Left lobe of liver (tissue), 2 donors: Measurements from ENCODE around the gene SIPA1L3. TPM values are rescaled to one million over a fixed set of nuclear protein-coding genes. Genes with fewer than 3 reads are reported as not detected.
A peak's percentile ranks its signal among the peaks of the same experiment; 100 is the strongest.

Experiments
- ATAC-seq: fragments of 200-7000 bp; cut with Tn5 transposase; one replicate; pipeline ENCODE4 v1.9.1; 2020; ENCODE audit warnings: mild to moderate bottlenecking, moderate library complexity
- DNase-seq: peaks from one replicate; pipeline ENCODE4 v3.0.0-alpha.2; 2020; ENCODE audit warnings: low spot score
- total RNA-seq: library from RNA; stranded (reverse); gene quantifications from one replicate; pipeline ENCODE4 v1.2.1, GENCODE V29; 2021
- donor health status: DM: no; HTN: no; CAD: no; lungs with moderate emphysema.
- donor health status: DM: no; HTN: yes; CAD: no.

Gene SIPA1L3
- total RNA-seq, 1 donor from 2014 or later: 12.9 TPM

DNA sequence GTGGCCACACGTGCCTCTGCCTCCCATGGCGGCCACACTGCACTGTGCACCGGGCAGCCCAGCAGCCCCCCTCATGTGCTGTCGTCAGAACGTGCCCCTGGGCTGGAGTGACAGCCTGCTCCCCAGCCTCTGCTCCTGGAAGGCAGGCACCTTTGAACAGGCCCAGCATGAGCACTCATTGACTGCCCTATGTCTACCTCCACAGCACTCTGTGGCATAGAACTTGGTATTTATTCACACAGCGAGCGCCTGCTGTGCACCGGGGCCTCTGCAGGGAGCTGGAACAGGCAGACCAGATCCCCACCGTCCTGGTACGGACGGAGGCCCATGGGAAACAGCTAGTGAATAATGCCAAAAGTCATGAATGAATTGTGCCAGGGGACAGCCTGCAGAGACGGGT is 263.3 kb downstream of the SIPA1L3 start:
- no peak for ATAC-seq
- DNase-seq: no peak

DNA sequence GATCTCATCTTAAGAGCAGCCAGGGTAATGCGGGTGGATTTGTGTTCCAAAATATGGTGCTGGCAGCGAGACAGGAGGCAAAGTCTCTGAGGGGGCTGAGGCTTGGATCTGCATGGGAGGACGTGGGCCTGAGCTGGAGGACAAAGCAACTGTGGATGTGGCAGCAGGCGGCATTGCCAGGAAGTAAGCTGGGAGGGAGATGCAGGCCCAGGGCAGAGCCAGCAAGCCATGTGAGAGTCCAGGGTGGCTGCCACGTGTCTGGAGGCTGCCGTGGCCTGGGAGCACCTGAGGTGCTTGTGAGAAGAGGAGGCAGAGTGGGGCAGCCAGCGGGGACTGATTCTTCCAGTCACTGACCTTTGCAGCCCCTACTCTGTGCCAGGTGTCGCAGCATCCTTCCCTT is 265.0 kb downstream of the SIPA1L3 start:
- no peak for ATAC-seq
- DNase-seq: no peak

DNA sequence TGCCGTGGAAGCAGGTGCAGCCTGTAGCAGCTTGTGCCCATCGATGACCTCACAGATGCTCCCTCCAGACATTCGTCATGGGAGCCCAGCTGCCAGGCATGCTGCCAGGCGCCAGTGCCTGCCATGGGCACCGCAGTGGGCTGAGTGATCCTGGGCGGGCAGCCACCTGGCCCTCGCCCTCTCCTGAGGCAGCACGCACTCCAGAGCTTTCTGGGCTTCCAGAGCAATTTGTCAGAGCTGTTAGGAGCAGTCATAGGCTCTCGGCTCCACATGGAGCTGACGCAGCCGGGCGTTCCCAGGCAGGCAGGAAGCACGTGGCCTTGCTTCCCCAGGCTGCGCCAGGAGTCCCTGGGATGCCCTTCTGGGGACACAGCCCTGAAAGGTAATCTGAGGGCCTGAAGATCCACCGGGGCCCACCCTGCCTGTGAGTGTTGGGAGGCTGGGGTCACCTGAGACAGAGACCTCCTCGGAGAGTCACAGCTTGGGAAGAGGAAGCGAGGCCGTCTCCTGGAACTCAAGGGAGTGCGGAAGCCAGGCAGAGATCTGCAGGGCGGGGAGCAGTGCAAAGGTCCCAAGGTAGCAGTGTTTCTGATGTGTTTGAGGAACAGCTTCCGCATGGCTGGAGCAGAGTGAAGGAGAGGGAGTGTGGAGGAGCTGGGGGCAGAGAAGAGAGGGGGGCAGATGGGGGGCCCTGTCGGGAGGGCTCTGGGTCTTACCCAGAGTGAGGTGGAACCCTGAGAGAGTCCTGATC is 266.5 kb downstream of the SIPA1L3 start:
- DNase-seq: no peak
- peak; percentile 19 for ATAC-seq

DNA sequence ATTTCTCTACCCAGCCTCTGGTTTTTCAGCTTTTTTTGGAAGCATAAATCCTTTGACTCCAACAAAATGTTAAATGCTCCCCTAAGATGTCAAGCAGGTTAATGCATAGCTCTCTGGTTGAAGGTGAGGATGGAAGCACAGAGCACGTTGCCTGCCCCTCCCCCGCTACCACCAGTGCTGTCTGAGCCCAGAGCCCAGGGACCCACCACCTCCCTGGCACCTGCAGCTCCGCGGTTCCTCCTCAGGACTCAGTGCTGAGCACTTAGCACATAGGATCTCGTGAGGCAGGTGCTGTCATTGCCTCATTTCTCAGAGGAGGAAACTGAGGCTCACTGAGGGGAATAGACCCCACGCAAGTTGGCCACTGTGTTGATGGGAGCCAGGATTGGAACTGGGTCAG is 268.4 kb downstream of the SIPA1L3 start:
- ATAC-seq (no peak), DNase-seq (no peak)

DNA sequence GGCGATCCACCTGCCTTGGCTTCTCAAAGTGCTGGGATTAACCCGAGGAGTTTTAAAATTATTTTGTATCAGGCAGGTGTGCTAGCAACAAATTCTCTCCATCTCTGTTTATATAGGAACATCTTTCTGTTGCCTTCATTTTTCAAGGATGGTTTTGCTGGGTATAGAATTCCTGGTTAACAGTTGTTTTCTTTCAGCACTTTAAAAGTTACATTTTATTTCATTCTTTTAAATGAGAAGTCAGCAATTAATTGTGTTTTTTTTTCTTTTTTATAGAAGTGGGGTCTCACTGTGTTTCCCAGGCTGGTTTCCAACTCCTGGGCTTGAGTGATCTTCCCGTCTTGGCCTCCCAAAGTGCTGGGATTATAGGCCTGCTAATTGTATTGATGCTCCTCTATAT is 273.1 kb downstream of the SIPA1L3 start:
- ATAC-seq (no peak), DNase-seq (no peak)

DNA sequence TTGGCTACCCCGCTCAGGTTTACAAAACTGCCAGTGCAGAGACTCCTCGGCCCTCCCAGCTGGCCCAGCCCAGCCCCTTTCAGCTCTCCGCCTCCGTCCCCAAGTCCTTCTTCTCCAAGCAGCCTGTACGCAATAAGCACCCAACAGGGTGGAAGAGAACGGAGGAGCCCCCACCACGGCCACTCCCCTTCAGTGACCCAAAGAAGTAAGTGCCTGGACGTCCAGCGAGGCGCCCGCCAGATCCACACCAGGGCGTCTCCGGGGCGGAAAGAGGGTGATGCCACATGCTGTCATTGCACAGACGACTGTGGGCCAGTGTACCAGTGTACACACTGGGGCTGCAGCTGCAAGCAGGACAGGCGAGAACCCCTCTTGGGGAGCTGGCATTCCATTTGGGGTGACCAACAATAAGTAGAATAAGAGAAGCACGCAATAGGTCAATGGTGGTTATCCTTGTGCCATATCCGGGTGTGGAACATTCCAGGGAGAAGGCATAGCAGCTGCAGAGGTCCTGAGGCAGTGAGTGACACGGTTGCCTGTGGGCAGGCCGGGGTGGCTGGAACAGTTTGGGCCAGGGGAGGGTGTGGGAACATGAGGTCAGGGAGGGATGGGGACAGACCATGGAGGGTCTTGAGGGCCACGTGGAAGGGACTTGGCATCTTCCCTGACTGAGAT is 275.7 kb downstream of the SIPA1L3 start:
- ATAC-seq (no peak), DNase-seq (no peak)

DNA sequence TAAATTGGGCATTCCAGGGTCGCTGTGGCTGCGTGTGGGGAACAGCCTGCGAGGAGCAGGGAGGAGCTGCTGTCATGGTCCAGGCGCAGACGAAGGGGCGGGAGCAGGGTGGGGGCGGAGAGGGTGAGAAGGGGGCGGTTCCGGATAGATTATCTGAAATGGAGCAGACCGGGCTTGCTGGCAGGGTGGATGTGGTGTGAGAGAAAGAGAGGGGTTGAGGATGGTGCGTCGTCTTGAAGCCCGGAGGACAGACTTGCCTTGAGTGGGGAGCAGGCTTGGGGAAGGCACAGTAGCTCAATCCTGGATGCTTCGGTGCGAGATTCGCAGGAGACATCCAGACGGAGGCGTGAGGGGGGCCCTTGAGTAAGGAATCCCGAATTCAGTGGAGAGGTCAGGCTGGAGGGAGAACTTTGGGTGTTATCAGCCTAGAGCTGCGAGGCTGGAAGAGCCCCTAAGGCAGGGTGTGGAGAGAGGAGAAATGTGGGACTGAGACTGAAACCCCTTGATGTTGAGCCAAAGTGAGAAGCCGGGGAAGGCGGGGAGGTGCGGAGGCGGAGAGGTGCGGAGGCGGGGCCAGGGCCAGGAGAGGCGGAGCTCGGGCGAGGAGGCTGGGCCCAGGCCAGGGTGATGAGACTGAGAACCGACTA is 276.4 kb downstream of the SIPA1L3 start:
- DNase-seq: no peak
- ATAC-seq: no peak

DNA sequence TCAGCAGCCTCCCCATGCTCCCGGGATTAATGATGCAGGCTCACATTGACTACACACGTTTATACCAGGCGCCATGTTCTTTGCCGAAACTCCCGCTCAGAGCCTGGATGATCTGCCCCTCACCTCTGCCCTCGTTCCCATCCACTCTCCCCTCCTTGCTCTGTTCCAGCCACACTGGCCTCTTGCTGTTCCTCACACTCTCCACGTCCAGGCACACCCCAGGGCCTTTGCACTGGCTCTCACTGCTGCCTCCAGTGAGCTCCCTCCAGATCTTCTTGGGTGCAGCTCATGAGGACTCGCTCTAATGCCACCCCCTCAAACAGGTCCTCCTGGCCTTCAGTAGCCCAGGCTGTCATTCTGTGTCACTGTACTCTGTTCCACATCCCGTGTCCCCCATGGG is 277.8 kb downstream of the SIPA1L3 start:
- ATAC-seq (no peak), DNase-seq (no peak)

DNA sequence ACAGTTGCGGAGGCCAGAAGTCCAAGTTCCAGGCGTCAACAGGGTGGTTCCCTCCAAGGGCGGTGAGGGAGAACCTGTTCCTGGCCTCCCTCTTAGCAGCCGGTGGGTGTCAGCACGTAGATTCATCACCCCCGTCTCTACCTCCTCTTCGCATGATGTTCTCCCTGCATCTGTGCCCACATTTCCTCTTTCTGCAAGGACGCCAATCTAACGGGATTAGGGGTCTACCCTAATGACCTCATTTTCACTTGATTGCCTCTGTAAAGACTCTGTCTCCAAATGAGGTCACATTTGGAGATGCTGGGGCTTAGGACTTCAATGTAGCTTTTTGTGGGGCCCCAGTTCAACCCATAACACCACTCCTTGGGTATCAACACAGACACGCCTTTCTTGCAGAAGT is 278.6 kb downstream of the SIPA1L3 start:
- DNase-seq: no peak
- ATAC-seq: no peak

DNA sequence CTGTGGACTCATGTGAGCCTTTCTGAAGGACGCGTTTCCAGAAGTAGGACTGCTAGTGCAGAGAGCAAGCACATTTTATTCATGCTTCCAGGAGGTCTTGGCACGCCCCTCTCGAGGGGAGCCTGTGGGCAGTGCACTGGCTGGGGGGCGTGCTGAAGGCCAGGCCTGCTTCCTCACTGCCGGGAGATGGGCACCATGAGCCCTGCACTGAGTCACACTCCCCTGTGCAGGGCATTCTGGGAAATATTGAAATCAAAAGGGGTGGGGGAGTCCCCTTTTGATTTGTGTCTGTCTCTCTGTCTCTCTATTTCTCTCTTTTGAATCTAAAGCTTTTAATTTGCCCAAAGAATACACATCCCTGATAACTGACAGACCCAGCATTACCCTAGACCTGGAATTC is 283.1 kb downstream of the SIPA1L3 start:
- no peak for ATAC-seq
- no peak for DNase-seq

DNA sequence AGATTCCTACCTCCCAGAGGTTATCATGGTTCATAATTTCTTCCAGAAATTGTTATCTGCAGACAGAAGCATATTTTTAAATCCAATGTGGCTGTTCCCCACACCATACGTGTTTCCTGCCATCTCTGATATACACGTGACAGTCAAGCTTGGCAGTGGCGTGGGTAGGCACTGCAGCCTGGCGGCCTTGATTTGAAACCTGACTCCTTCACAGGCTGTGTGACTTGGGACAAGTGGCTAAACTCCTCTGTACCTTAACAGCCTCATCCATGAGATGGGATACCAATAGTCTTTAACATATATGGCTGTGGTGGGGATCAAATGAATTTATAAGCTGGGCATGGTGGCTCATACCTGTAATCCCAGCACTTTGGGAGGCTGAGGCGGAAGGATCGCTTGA is 283.8 kb downstream of the SIPA1L3 start:
- no peak for DNase-seq
- no peak for ATAC-seq

DNA sequence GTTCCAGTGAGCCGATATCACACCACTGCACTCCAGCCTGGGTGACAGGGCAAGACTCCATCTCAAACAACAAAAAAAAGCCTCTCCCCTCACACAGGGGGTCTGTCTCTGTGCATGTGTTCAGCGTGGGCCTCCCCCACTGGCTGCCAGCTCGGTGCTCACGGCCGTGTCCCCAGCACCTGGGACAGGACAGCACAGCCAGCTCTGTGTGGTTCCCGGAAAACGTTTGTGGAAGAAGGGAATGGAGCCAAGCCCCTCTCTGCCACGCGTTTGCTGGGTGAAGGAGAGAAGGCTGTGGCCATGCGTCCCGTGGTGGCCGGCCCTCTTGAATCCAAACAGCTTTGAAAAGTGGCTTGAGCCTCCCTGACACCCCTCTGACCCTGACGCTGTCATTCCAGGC is 284.7 kb downstream of the SIPA1L3 start:
- ATAC-seq: no peak
- no peak for DNase-seq

DNA sequence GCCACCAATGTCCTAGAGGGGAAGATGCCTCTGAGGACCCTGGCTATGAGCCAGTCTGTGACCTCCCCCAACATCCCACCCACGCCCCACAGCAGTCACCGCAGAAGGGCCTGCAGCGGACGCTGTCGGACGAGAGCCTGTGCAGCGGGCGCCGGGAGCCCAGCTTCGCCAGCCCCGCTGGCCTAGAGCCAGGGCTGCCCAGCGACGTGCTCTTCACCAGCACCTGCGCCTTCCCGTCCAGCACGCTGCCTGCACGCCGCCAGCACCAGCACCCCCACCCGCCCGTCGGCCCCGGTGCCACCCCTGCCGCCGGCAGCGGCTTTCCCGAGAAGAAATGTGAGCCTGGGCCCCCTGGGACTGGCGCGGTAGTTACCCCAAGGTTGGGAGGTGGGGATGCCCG is 286.4 kb downstream of the SIPA1L3 start:
- no peak for ATAC-seq

DNA sequence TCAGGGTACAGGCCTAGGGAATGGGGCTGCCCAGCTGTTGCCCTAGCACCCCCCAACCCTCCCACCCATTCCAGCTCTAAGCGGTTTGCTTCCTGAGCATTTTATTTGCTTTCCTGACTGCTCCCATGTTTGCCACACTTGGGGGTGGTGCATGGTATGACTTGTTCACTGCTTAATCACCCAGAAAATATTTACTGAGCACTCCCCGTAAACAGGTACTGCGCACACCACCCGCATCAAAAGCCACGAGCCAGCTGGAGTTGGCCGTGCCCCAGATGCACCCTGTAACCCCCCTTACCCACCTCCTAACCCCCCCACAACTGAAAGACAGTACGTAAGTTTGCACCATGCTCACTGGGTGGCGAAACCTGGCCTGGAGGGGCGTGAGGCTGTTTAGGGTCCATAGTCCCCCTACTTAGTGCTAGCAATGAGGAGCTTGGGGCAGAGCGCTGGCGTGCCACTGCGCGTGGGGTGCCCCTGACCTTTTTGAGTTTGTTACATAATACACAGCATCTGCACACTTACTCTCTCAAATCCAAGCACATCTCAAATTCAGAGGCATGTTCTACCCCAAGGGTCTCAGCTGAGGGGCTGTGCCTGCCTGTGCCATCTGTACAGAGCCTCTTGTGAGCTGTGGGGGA is 287.2 kb downstream of the SIPA1L3 start:
- ATAC-seq (no peak), DNase-seq (no peak)

More for the DNA sequence above, 286.4 kb downstream of the SIPA1L3 start:
- DNase-seq: no peak

DNA sequence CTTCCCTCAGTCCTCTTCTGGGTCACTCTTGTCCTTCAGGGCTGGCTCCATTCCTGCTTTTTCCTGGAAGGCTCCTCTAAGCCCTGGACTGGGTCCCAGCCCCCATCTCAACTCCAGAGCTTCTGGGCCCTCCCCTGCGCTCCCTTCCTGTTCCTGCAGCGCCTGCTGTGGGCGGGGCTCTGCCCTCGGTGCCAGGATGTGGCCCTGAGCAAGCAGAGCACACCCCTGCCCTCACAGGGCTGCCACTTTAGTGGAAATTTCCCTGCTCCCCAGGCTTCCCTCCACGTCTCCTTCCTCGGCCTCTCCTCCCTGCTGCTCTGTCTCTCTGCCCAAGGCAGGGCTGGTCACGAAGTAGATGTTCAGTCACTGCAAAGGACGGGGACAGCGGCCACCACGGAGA is 288.2 kb downstream of the SIPA1L3 start:
- DNase-seq: no peak
- ATAC-seq: no peak

DNA sequence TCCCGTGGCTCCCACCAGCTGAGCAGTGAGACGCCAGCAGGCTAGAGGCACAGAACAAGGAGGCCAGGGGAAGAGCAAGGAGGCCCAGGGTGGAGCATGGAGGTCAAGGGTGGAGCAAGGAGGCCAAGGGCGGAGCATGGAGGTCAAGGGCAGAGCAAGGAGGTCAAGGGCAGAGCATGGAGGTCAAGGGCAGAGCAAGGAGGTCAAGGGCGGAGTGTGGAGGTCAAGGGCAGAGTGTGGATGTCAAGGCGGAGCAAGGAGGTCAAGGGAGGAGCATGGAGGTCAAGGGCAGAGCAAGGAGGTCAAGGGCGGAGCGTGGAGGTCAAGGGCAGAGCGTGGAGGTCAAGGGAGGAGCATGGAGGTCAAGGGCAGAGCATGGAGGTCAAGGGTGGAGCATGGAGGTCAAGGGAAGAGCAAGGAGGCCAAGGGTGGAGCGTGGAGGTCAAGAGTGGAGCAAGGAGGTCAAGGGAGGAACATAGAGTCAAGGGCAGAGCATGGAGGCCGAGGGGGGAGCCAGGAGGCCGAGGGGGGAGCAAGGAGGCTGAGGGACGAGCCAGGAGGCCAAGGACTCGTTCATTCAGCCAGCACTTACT is 289.3 kb downstream of the SIPA1L3 start:
- no peak for DNase-seq
- ATAC-seq: no peak

DNA sequence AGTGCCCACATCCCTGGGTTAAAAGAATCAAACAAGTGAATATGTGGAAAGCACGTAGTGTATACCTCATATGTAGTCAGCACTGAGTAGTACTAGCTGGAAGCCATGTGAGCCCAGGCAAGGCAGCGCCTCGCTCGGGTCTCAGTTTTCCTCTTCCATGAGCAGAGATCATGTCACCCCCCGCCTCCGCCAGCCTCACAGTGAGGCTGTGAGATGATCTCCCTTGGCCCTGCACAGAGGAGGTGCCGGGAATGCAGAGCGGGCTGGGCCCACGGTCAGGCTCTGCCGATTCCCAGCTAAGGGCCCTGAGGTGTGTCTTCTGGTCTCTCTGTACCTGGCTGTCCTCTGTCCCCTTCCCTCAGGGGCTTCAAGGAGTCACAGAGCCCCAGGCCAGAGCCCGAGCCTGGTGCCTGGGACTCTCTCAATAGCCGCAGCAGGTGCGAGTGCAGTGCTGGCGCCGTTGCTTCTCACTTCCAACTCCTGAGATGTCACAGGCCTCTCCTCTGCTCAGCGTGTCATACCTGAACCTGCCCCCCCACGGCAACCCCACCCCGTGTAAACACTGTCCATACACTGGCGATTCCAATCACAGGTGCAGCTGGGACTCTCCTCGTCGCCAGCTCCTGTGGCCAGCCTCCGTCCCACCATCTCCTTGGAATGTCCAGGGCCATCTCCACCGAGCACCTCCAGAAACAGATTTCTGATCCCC is 290.1 kb downstream of the SIPA1L3 start:
- ATAC-seq: no peak
- no peak for DNase-seq

DNA sequence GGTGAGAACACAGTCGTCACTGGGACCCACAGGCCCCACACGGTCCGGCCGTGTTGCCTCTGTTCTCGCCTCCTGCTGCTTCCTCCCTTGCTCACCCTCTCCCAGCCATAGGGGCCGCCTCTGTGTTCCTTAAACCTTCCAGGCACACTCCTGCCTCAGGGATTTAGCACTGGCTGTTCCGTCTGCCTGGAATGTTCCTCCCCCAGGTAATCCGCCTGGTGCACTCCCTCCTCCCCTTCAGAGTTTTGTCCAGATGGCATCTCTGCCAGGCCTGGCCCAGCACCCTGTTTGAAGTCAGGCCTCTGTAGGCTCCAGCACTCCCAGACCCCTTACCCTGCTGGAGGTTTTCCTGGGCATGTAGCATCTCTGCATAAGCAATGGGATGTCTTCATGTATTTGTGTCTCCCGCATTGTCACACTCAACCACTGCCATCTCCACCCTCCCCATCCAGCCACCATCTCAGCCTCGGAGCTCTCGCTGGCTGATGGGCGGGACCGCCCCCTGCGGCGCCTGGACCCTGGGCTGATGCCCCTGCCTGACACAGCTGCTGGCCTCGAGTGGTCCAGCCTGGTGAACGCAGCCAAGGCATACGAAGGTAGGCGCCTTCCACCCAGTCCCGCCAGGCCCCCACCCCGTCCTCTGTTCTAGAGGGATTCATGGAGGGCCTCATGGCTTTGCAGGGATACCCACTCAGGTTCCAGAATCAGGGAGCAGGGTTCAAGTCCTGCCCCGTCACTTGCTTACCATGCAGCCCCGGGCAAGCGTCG is 291.1 kb downstream of the SIPA1L3 start:
- ATAC-seq (peak; percentile 16), DNase-seq (no peak)

DNA sequence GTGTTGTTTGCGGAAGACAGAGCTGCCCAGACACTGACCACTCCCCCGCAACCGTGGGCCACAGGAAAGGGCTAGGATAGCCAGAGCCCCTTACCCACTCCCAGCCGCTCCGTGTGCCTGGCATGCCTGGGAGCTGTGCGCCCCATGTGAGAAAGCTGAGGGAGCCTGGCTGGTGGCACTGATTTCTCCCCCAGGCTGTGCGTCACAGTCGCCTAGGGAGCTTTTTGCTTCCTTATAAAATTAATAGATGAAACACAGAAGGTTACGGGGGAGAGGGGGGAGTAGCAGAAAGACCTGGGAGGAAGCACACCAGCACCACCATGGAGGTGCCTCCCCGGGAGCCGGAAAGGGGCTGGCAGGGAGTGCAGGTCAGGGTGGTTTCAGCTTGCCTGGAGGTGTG is 292.3 kb downstream of the SIPA1L3 start:
- ATAC-seq (no peak), DNase-seq (no peak)

DNA sequence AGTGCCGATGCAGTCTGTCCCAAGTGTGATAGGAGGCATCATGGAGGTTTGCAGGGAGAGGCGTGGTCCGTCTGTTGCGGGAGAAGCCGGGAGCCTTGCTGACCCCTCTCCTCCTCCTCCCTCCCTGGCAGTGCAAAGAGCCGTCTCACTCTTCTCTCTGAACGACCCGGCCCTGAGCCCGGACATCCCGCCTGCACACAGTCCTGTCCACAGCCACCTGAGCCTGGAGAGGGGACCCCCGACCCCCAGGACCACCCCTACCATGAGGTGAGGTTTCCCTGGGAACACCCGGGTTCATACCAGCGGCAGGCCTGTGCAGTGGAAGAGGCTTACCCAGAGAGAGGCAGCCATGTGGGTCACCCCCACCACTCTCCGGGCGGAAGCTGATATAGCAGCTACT is 294.7 kb downstream of the SIPA1L3 start:
- DNase-seq (no peak), ATAC-seq (no peak)
